ENCODE measurements around the gene KIAA0825.

KIAA0825 gene

DNA sequence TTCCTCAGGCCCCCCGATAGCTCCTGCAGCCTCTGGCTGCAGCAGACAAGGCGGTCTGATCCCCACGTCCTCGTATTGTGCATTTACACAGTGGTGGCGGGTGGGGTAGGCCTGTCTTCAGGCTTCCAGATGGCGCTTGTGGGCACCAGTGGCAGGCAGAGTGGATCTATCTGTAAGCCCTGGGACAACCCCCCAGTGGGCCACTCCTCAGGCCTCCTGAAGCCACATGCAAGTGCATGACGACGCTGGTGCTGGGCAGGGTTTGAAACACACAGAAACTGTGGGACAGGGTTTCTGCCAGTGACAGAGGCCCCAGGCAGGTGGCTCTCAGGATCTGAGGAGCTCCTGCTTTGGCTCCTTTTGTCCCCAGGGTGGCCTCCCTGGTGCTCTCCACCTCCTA lies 42.1 kb upstream of the KIAA0825 start:
- TF ChIP-seq EZH2 (IDR thresholded peaks at IDR 0.05; ENCODE audit: borderline replicate concordance, low read length) = no peak
- TF ChIP-seq, protein P1, sequence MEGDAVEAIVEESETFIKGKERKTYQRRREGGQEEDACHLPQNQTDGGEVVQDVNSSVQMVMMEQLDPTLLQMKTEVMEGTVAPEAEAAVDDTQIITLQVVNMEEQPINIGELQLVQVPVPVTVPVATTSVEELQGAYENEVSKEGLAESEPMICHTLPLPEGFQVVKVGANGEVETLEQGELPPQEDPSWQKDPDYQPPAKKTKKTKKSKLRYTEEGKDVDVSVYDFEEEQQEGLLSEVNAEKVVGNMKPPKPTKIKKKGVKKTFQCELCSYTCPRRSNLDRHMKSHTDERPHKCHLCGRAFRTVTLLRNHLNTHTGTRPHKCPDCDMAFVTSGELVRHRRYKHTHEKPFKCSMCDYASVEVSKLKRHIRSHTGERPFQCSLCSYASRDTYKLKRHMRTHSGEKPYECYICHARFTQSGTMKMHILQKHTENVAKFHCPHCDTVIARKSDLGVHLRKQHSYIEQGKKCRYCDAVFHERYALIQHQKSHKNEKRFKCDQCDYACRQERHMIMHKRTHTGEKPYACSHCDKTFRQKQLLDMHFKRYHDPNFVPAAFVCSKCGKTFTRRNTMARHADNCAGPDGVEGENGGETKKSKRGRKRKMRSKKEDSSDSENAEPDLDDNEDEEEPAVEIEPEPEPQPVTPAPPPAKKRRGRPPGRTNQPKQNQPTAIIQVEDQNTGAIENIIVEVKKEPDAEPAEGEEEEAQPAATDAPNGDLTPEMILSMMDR (IDR thresholded peaks at IDR 0.05; ENCODE audit: low read length) = no peak
- no peak overlapping the region for H3K4me3 ChIP-seq (ENCODE audit: low read depth, low read length, poor library complexity, severe bottlenecking)

DNA sequence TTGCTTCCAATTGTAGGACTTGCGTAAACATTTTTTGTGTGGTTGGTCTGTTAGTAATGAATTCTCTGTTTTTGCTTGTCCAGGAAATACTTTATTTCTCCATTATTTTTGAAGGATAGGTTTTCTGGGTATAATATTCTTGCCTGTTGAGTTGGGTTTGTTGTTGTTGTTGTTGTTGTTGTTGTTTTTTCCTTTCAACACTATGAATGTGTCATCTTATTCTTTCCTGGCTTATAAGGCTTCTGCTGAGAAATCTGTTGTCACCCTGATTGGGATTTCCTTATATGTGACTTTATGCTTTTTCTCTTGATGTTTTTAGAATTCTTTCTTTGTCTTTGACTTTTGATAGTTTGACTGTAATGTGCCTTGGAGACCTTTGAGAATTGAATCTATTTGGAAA lies 39.9 kb upstream of the KIAA0825 start:
- no peak overlapping the region for H3K4me2 ChIP-seq (ENCODE audit: low read length)
- H3K36me3 ChIP-seq (ENCODE audit: insufficient read depth, low read length) = peaks cover 54% of the 10 kb centered on the region
- peaks cover 29% of the 10 kb centered on the region for H3K9me3 ChIP-seq (ENCODE audit: low read length)
- no peaks in the 10 kb centered on the region for H3K9me2 ChIP-seq (ENCODE audit: low read depth, low read length)
- H3K79me2 ChIP-seq (ENCODE audit: insufficient read depth, low read length) = 0 out of 2 replicates have a peak, but pooled peaks cover 3% of the 10 kb centered on the region
- H3K9ac ChIP-seq (ENCODE audit: low read length) = no peak overlapping the region
- no peaks in the 10 kb centered on the region for H4K20me1 ChIP-seq (ENCODE audit: insufficient read depth, low read length)
- H3K27me3 ChIP-seq (ENCODE audit: insufficient read depth, low read length) = no peaks in the 10 kb centered on the region
- no peak overlapping the region for H2AFZ ChIP-seq (ENCODE audit: low read length)
- no peak overlapping the region for H3K27ac ChIP-seq (ENCODE audit: low read depth, low read length, poor library complexity, severe bottlenecking)
- H3K4me1 ChIP-seq (ENCODE audit: insufficient read depth, low read length, severe bottlenecking) = no peaks in the 10 kb centered on the region
- no peaks in the 10 kb centered on the region for H3F3A ChIP-seq (ENCODE audit: insufficient read depth, low read length)
- TF ChIP-seq, protein P1 (IDR thresholded peaks at IDR 0.05; ENCODE audit: low read length) = no peak
- no peak for TF ChIP-seq EZH2 (IDR thresholded peaks at IDR 0.05; ENCODE audit: borderline replicate concordance, low read length)
- H3K4me3 ChIP-seq (ENCODE audit: low read depth, low read length, poor library complexity, severe bottlenecking) = no peak overlapping the region

More for the DNA sequence above, 42.1 kb upstream of the KIAA0825 start:
- no peak overlapping the region for H3K4me2 ChIP-seq (ENCODE audit: low read length)
- H2AFZ ChIP-seq (ENCODE audit: low read length) = no peak overlapping the region
- no peaks in the 10 kb centered on the region for H3K27me3 ChIP-seq (ENCODE audit: insufficient read depth, low read length)
- no peak overlapping the region for H3K9ac ChIP-seq (ENCODE audit: low read length)
- no peaks in the 10 kb centered on the region for H3F3A ChIP-seq (ENCODE audit: insufficient read depth, low read length)
- H3K4me1 ChIP-seq (ENCODE audit: insufficient read depth, low read length, severe bottlenecking) = no peaks in the 10 kb centered on the region
- H3K27ac ChIP-seq (ENCODE audit: low read depth, low read length, poor library complexity, severe bottlenecking) = no peak overlapping the region
- 0 out of 2 replicates have a peak, but pooled peaks cover 3% of the 10 kb centered on the region for H3K79me2 ChIP-seq (ENCODE audit: insufficient read depth, low read length)
- peaks cover 46% of the 10 kb centered on the region for H3K36me3 ChIP-seq (ENCODE audit: insufficient read depth, low read length)
- no peaks in the 10 kb centered on the region for H4K20me1 ChIP-seq (ENCODE audit: insufficient read depth, low read length)
- H3K9me2 ChIP-seq (ENCODE audit: low read depth, low read length) = no peaks in the 10 kb centered on the region
- H3K9me3 ChIP-seq (ENCODE audit: low read length) = peaks cover 23% of the 10 kb centered on the region

GRCh38 chr5:94649874-94650273 lies 31.5 kb upstream of the KIAA0825 start:
- peaks cover 2% of the 10 kb centered on the region; the same call in 1 of the 2 replicates for H3K9me3 ChIP-seq (ENCODE audit: low read length)
- no peak overlapping the region for H3K4me2 ChIP-seq (ENCODE audit: low read length)
- H3K4me3 ChIP-seq (ENCODE audit: low read depth, low read length, poor library complexity, severe bottlenecking) = no peak overlapping the region
- no peaks in the 10 kb centered on the region for H4K20me1 ChIP-seq (ENCODE audit: insufficient read depth, low read length)
- H3K9ac ChIP-seq (ENCODE audit: low read length) = no peak overlapping the region
- H3K27me3 ChIP-seq (ENCODE audit: insufficient read depth, low read length) = no peaks in the 10 kb centered on the region
- no peaks in the 10 kb centered on the region for H3K4me1 ChIP-seq (ENCODE audit: insufficient read depth, low read length, severe bottlenecking)
- no peaks in the 10 kb centered on the region for H3F3A ChIP-seq (ENCODE audit: insufficient read depth, low read length)
- H2AFZ ChIP-seq (ENCODE audit: low read length) = no peak overlapping the region
- H3K79me2 ChIP-seq (ENCODE audit: insufficient read depth, low read length) = no peaks in the 10 kb centered on the region
- no peak overlapping the region for H3K27ac ChIP-seq (ENCODE audit: low read depth, low read length, poor library complexity, severe bottlenecking)
- TF ChIP-seq, protein P1 (IDR thresholded peaks at IDR 0.05; ENCODE audit: low read length) = no peak
- no peak for TF ChIP-seq EZH2 (IDR thresholded peaks at IDR 0.05; ENCODE audit: borderline replicate concordance, low read length)
- no peaks in the 10 kb centered on the region for H3K9me2 ChIP-seq (ENCODE audit: low read depth, low read length)
- peaks cover 55% of the 10 kb centered on the region for H3K36me3 ChIP-seq (ENCODE audit: insufficient read depth, low read length)
